Tibial nerve (tissue), 3 donors: ENCODE measurements around the gene CD48.

Experiments used
- POLR2A ChIP-seq, 2 donors: fragments of 450-650 bp; IDR thresholded peaks; one replicate each; pipeline ENCODE4 v1.6.1; 2017; ENCODE audit warnings: antibody characterized with exemption in 2 of 2, mild to moderate bottlenecking in 2 of 2, moderate library complexity in 2 of 2
- TF ChIP-seq, protein P1 (sequence below), 5 experiments: fragments of 200-600 bp in 3 of 5; fragments of 450-650 bp in 2 of 5; sonication (generic) in 3 of 5; IDR thresholded peaks; one replicate each; pipeline ENCODE4 v1.5.1; 2016 to 2019; ENCODE audit warnings: antibody characterized with exemption in 5 of 5, mild to moderate bottlenecking in 3 of 5, moderate library complexity in 2 of 5

DNA sequence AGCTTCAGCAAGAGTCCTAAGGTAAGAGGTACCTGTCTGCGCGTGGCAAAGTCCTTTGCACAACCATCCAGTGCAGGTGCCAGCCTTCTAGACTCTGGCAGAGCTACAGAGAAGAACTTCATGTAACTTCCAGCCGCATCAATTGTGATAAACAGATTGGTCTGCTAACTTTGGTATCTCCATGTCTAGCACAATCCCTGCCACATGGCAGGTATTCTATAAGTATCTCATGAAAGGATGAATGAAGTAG lies 29.8 kb downstream of the CD48 start:
- TF ChIP-seq, protein P1, sequence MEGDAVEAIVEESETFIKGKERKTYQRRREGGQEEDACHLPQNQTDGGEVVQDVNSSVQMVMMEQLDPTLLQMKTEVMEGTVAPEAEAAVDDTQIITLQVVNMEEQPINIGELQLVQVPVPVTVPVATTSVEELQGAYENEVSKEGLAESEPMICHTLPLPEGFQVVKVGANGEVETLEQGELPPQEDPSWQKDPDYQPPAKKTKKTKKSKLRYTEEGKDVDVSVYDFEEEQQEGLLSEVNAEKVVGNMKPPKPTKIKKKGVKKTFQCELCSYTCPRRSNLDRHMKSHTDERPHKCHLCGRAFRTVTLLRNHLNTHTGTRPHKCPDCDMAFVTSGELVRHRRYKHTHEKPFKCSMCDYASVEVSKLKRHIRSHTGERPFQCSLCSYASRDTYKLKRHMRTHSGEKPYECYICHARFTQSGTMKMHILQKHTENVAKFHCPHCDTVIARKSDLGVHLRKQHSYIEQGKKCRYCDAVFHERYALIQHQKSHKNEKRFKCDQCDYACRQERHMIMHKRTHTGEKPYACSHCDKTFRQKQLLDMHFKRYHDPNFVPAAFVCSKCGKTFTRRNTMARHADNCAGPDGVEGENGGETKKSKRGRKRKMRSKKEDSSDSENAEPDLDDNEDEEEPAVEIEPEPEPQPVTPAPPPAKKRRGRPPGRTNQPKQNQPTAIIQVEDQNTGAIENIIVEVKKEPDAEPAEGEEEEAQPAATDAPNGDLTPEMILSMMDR (IDR thresholded peaks at IDR 0.05), result no peak
- TF ChIP-seq POLR2A (IDR thresholded peaks at IDR 0.05), result no peak
